Sigmoid colon (tissue), 7 donors: Measurements from ENCODE around the gene EDN3. TPM values are rescaled to one million over a fixed set of nuclear protein-coding genes. Genes with fewer than 3 reads are reported as not detected.

Experiments used
- DNase-seq: peaks from one replicate; pipeline ENCODE4 v3.0.0-alpha.2; 2019
- H3K27ac ChIP-seq, 4 donors: fragments of 200-600 bp; sonication (generic); one replicate each; pipeline ENCODE4 v1.5.1; 2016 to 2019; ENCODE audit warnings: mild to moderate bottlenecking in 1 of 4
- H3K27me3 ChIP-seq, 3 donors: fragments of 200-600 bp; sonication (generic); one replicate each; pipeline ENCODE4 v1.5.1; 2019; ENCODE audit warnings: mild to moderate bottlenecking in 1 of 3
- H3K36me3 ChIP-seq, 4 donors: fragments of 200-600 bp; sonication (generic); one replicate each; pipeline ENCODE4 v1.5.1; 2016 to 2019
- H3K4me1 ChIP-seq, 4 donors: fragments of 200-600 bp; sonication (generic); one replicate each; pipeline ENCODE4 v1.5.1; 2017 to 2019
- H3K4me3 ChIP-seq, 4 donors: fragments of 200-600 bp; sonication (generic); one replicate each; pipeline ENCODE4 v1.5.1; 2017 to 2019; ENCODE audit warnings: mild to moderate bottlenecking in 2 of 4, moderate library complexity in 1 of 4
- H3K9me3 ChIP-seq, 4 donors: fragments of 200-600 bp in 3 of 4; sonication (generic) in 3 of 4; one replicate each; pipeline versions ENCODE4 v1.5.1 to v1.6.1; 2013 to 2019
- CTCF ChIP-seq, 4 experiments: fragments of 450-650 bp in 3 of 4; fragments of 200-600 bp in 1 of 4; IDR thresholded peaks; one replicate each; pipeline ENCODE4 v1.5.1; 2016 to 2019; ENCODE audit warnings: antibody characterized with exemption in 4 of 4, mild to moderate bottlenecking in 3 of 4, moderate library complexity in 2 of 4
- EP300 ChIP-seq, 4 donors: sonication (generic); formaldehyde crosslinking; IDR thresholded peaks; one replicate each; pipeline ENCODE4 v1.6.1; 2017; ENCODE audit warnings: antibody characterized with exemption in 4 of 4
- POLR2A ChIP-seq, 2 donors: fragments of 450-650 bp; IDR thresholded peaks; one replicate each; pipeline ENCODE4 v1.6.1; 2016; ENCODE audit warnings: antibody characterized with exemption in 2 of 2, mild to moderate bottlenecking in 2 of 2, moderate library complexity in 2 of 2
- POLR2AphosphoS5 ChIP-seq, 4 donors: sonication (generic); formaldehyde crosslinking; IDR thresholded peaks; one replicate each; pipeline ENCODE4 v1.6.1; 2017; ENCODE audit warnings: antibody characterized with exemption in 4 of 4
- WGBS, 2 donors: extraction: QIAGEN DNeasy Blood & Tissue Kit; methylation state at CpG; one replicate each; pipeline ENCODE4 v1.1.7; 2013; 5-methylcytosine and 5-hydroxymethylcytosine counted together
- intact Hi-C: fragments of 100-400 bp; cut with DNase I; formaldehyde crosslinking; loops from one replicate; pipeline ENCODE4 v1.15.1; 2023
- polyA plus RNA-seq, 3 donors: library from polyadenylated mRNA; stranded (reverse); fragments of 200-250 nt; gene quantifications; one replicate each; pipeline ENCODE4 v1.2.3, GENCODE V29; 2013
- total RNA-seq, 4 donors: library from RNA; depleted of rRNA; stranded (reverse); fragments of >200 nt; gene quantifications; one replicate each; pipeline ENCODE4 v1.1.0, GENCODE V29; 2016
- donor health status: healthy with polysubstance abuse.
- donor health status: Bipolar disorder and iron deficiency.
- donor health status: healthy.

The EDN3 gene
- total and polyA plus RNA-seq, 7 donors = 0.27 to 28.8 (median 1.8) TPM

GRCh38 chr20:59323731-59324130 is 23.3 kb downstream of the EDN3 start:
- DNase-seq = no peak
- TF ChIP-seq CTCF (IDR thresholded peaks at IDR 0.05) = no peak
- no peak for TF ChIP-seq EP300 (IDR thresholded peaks at IDR 0.05)
- no peaks in the 10 kb centered on the region for H3K4me1 ChIP-seq
- H3K9me3 ChIP-seq = no peaks in the 10 kb centered on the region
- no peak overlapping the region for H3K4me3 ChIP-seq
- 94% methylated on average over 5 of the region's 5 CpGs for WGBS, 2 donors
- H3K27ac ChIP-seq = no peak overlapping the region
- intact Hi-C loops = no loop called here
- H3K27me3 ChIP-seq = peaks cover 0 to 2% (median 0%) of the 10 kb centered on the region in 3 donors
- no peaks in the 10 kb centered on the region for H3K36me3 ChIP-seq

GRCh38 chr20:59324521-59325141 is 24.2 kb downstream of the EDN3 start:
- no peak overlapping the region for H3K27ac ChIP-seq
- DNase-seq = no peak
- no peaks in the 10 kb centered on the region for H3K4me1 ChIP-seq
- intact Hi-C loops = no loop called here
- no peaks in the 10 kb centered on the region for H3K36me3 ChIP-seq
- no peaks in the 10 kb centered on the region for H3K9me3 ChIP-seq
- 74 to 88% methylated on average over 10 of the region's 10 CpGs for WGBS, 2 donors
- no peak overlapping the region for H3K4me3 ChIP-seq
- H3K27me3 ChIP-seq = peaks cover 0 to 9% (median 0%) of the 10 kb centered on the region in 3 donors
- TF ChIP-seq EP300 (IDR thresholded peaks at IDR 0.05) (no peak), POLR2AphosphoS5 (IDR thresholded peaks at IDR 0.05) (no peak), CTCF (IDR thresholded peaks at IDR 0.05) (no peak), POLR2A (IDR thresholded peaks at IDR 0.05) (no peak)

GRCh38 chr20:59325142-59325523 is 24.7 kb downstream of the EDN3 start:
- intact Hi-C loops = no loop called here
- Histone ChIP-seq H3K36me3 (no peaks in the 10 kb centered on the region), H3K9me3 (no peaks in the 10 kb centered on the region), H3K4me1 (no peaks in the 10 kb centered on the region), H3K27me3 (peaks cover 0 to 9% (median 0%) of the 10 kb centered on the region in 3 donors), H3K4me3 (no peak overlapping the region), H3K27ac (no peak overlapping the region)
- TF ChIP-seq POLR2AphosphoS5 (IDR thresholded peaks at IDR 0.05) = no peak
- no peak for TF ChIP-seq POLR2A (IDR thresholded peaks at IDR 0.05)
- no peak for TF ChIP-seq CTCF (IDR thresholded peaks at IDR 0.05)
- TF ChIP-seq EP300 (IDR thresholded peaks at IDR 0.05) = no peak
- no peak for DNase-seq
- 78 to 86% methylated on average over 10 of the region's 10 CpGs for WGBS, 2 donors

GRCh38 chr20:59326188-59326587 is 25.8 kb downstream of the EDN3 start:
- 95 to 98% methylated on average over 2 of the region's 2 CpGs for WGBS, 2 donors

More at GRCh38 chr20:59326188-59326587, 25.8 kb downstream of the EDN3 start:
- Histone ChIP-seq H3K36me3 (no peaks in the 10 kb centered on the region), H3K4me1 (no peaks in the 10 kb centered on the region), H3K4me3 (no peak overlapping the region), H3K27ac (no peak overlapping the region), H3K9me3 (no peaks in the 10 kb centered on the region), H3K27me3 (peaks cover 0 to 9% (median 0%) of the 10 kb centered on the region in 3 donors)
- TF ChIP-seq EP300 (IDR thresholded peaks at IDR 0.05) (no peak), POLR2AphosphoS5 (IDR thresholded peaks at IDR 0.05) (no peak), POLR2A (IDR thresholded peaks at IDR 0.05) (no peak), CTCF (IDR thresholded peaks at IDR 0.05) (no peak)
- intact Hi-C loops = no loop called here
- no peak for DNase-seq
